Liver (tissue), 5 donors: Measurements from ENCODE around the gene POU1F1. TPM values are rescaled to one million over a fixed set of nuclear protein-coding genes. Genes with fewer than 3 reads are reported as not detected.

ENCODE experiments used
- TAF1 ChIP-seq: conservative IDR thresholded peaks from 2 replicates; pipeline ENCODE4 v1.6.1; 2016; ENCODE audit warnings: antibody characterized with exemption, mild to moderate bottlenecking
- polyA plus RNA-seq, 2 donors: library from polyadenylated mRNA; stranded (reverse) in 1 of 2; unstranded in 1 of 2; fragments of 200-250 nt in 1 of 2; fragments of >200 nt in 1 of 2; fragmentation: Nextera tagmentation in 1 of 2; extraction: Ambion mirVana in 1 of 2; gene quantifications; one replicate each; pipeline versions ENCODE4 v1.2.1 to v1.2.3, GENCODE V29; 2013 to 2015
- small RNA-seq: library from RNA; depleted of rRNA; stranded (forward); fragments of <200 nt; gene quantifications from one replicate; pipeline ENCODE3, GENCODE V24; 2014
- total RNA-seq, 2 donors: library from RNA; depleted of rRNA; stranded (reverse); fragments of >200 nt; gene quantifications; one replicate each; pipeline ENCODE4 v1.2.3, GENCODE V29; 2014
- donor health status: healthy.
- donor health status: healthy.
- donor health status: healthy.

The POU1F1 gene
- total and polyA plus RNA-seq, 4 donors: not detected

DNA sequence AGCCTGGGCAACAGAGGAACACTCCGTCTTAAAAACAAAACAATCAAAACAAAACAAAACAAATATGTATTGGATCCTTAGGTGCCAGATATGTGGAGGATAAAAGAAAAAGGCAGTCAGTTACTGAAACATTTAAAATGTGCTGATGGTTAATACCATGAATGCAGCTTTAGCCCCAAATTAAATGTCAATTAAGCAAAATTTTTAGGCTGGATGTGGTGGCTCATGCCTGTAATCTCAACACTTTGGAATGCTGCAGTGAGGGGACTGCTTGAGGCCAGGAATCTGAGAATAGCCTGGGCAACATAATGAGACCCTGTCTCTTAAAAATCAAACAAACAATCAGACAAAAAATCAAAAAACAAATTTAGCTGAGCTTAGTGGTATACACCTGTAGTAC lies 57.8 kb downstream of the POU1F1 start (continued):
- no peak for TF ChIP-seq TAF1

Small RNA genes within 50 kb of the gene (small RNA-seq; reads per million reads assigned to genes)
- not detected for gene MIR4795

Other genes with a start within 250 kb of the POU1F1 start
- gene CHMP2B, start 49.3 kb downstream of the POU1F1 start, total RNA-seq: 10 to 100 TPM; 15.5 TPM
- gene CHMP2B, start 49.3 kb downstream of the POU1F1 start, polyA plus RNA-seq: 10 to 100 TPM; 12.6 to 49.5 TPM